Caco-2 (cell line): ENCODE measurements around the gene TFF3. TPM values are rescaled to one million over a fixed set of nuclear protein-coding genes. Genes with fewer than 3 reads are reported as not detected.

ENCODE experiments used
- BruUV-seq: library from RNA; stranded (reverse); fragments of 400-500 nt; replicated peaks from 2 replicates; lab custom pipeline; 2021; lab: Mats Ljungman, UMichigan
- CTCF ChIA-PET: fragments of 300-600 bp; sonication (Branson Sonifier 250); formaldehyde crosslinking; loops from one replicate; lab custom pipeline; 2022; ENCODE audit warnings: antibody characterized with exemption; lab: Charles Lee
- POLR2A ChIA-PET: fragments of 300-600 bp; sonication (Branson Sonifier 250); formaldehyde crosslinking; loops from one replicate; lab custom pipeline; 2022; ENCODE audit warnings: antibody characterized with exemption; lab: Charles Lee
- DNase-seq, 2 experiments: peaks; one replicate each; pipeline versions ENCODE4 v3.0.0 to v3.0.0-alpha.2; 2020 to 2022
- H3K27me3 ChIP-seq: replicated peaks from 2 replicates; pipeline ENCODE4 v1.6.0; 2011; ENCODE audit warnings: low read length; ENCODE audit not compliant: control insufficient read depth, insufficient read depth
- H3K36me3 ChIP-seq: 2 replicates; pipeline ENCODE4 v1.5.1; 2011; ENCODE audit warnings: low read length; ENCODE audit not compliant: control insufficient read depth, insufficient read depth
- H3K4me1 ChIP-seq: fragments of 250-450 bp; sonication (Bioruptor Pico); 2 replicates; pipeline ENCODE4 v1.5.1; 2020; ENCODE audit warnings: mild to moderate bottlenecking
- H3K4me3 ChIP-seq: 2 replicates; pipeline ENCODE4 v1.5.1; 2011; ENCODE audit warnings: low read depth, mild to moderate bottlenecking, control low read depth, low read length
- H3K9me3 ChIP-seq: fragments of 250-450 bp; sonication (Bioruptor Pico); 2 replicates; pipeline ENCODE4 v1.5.1; 2020; ENCODE audit warnings: mild to moderate bottlenecking, moderate library complexity
- H3K27ac Mint-ChIP-seq: one replicate; pipeline ENCODE4 v1.8.0; 2022; ENCODE audit warnings: mixed read lengths; ENCODE audit not compliant: unreplicated experiment
- H3K27me3 Mint-ChIP-seq: one replicate; pipeline ENCODE4 v1.8.0; 2022; ENCODE audit warnings: mixed read lengths; ENCODE audit not compliant: insufficient read depth, unreplicated experiment
- H3K36me3 Mint-ChIP-seq: one replicate; pipeline ENCODE4 v1.8.0; 2022; ENCODE audit warnings: mild to moderate bottlenecking, mixed read lengths; ENCODE audit not compliant: insufficient read depth, unreplicated experiment
- H3K4me1 Mint-ChIP-seq: one replicate; pipeline ENCODE4 v1.8.0; 2022; ENCODE audit warnings: low read depth, mixed read lengths; ENCODE audit not compliant: unreplicated experiment
- H3K4me3 Mint-ChIP-seq: one replicate; pipeline ENCODE4 v1.8.0; 2022; ENCODE audit warnings: mild to moderate bottlenecking, moderate library complexity, mixed read lengths; ENCODE audit not compliant: unreplicated experiment
- H3K9me3 Mint-ChIP-seq: one replicate; pipeline ENCODE4 v1.8.0; 2022; ENCODE audit warnings: mixed read lengths; ENCODE audit not compliant: unreplicated experiment
- CTCF ChIP-seq, 2 experiments: fragments of 200-600 bp in 1 of 2; IDR thresholded peaks; 1 replicate in 1 of 2; 2 replicates in 1 of 2; pipeline versions ENCODE4 v1.5.1 to v1.8.0; 2011 to 2022; ENCODE audit warnings: antibody characterized with exemption in 1 of 2, control low read depth in 1 of 2, inconsistent platforms in 1 of 2, low read depth in 1 of 2, low read length in 1 of 2, mild to moderate bottlenecking in 1 of 2, moderate library complexity in 1 of 2; ENCODE audit not compliant: insufficient read depth in 1 of 2, severe bottlenecking in 1 of 2, unreplicated experiment in 1 of 2
- intact Hi-C: fragments of 100-400 bp; cut with micrococcal nuclease; formaldehyde crosslinking; loops from one replicate; pipeline ENCODE4 v1.10.0; 2022; ENCODE audit not compliant: unreplicated experiment
- total RNA-seq: library from RNA; stranded (reverse); gene quantifications from 2 replicates; pipeline ENCODE4 v1.2.3, GENCODE V29; 2022

The TFF3 gene
- total RNA-seq, 1 experiment from 2014 or later, result 65.8 TPM

- Mint-ChIP-seq H3K36me3 (no peaks in the 10 kb centered on the region), H3K9me3 (peaks cover 10% of the 10 kb centered on the region), H3K4me1 (no peaks in the 10 kb centered on the region), H3K27me3 (peaks cover 13% of the 10 kb centered on the region), H3K4me3 (no peak overlapping the region), H3K27ac (no peak overlapping the region)
- ChIA-PET CTCF (interaction anchor here (0.9 to 1.1 kb wide), 2 partner anchors 17 to 24 kb away, joined by 3 to 4 read pairs; partner anchors contain the start of gene TFF3), POLR2A (no interaction called here)
- Histone ChIP-seq H3K36me3 (no peaks in the 10 kb centered on the region), H3K4me1 (no peaks in the 10 kb centered on the region), H3K27me3 (no peaks in the 10 kb centered on the region), H3K9me3 (no peaks in the 10 kb centered on the region), H3K4me3 (no peak overlapping the region)
- no peak for DNase-seq
- intact Hi-C loops, result no loop called here
- no TSS peak for BruUV-seq
- no peak for TF ChIP-seq CTCF (IDR thresholded peaks at IDR 0.05; ENCODE audit: insufficient read depth in 1 of 2, low read depth in 1 of 2, low read length in 1 of 2, severe bottlenecking in 1 of 2, unreplicated experiment in 1 of 2)
These were observed 24.0 kb downstream of the TFF3 start for GRCh38 chr21:42291003-42291750.

- TF ChIP-seq CTCF (IDR thresholded peaks at IDR 0.05; ENCODE audit: insufficient read depth in 1 of 2, low read depth in 1 of 2, low read length in 1 of 2, severe bottlenecking in 1 of 2, unreplicated experiment in 1 of 2), result no peak
- Mint-ChIP-seq H3K27me3 (peaks cover 10% of the 10 kb centered on the region), H3K36me3 (no peaks in the 10 kb centered on the region), H3K4me3 (no peak overlapping the region), H3K4me1 (no peaks in the 10 kb centered on the region), H3K9me3 (peaks cover 10% of the 10 kb centered on the region), H3K27ac (no peak overlapping the region)
- ChIA-PET POLR2A (no interaction called here), CTCF (no interaction called here)
- Histone ChIP-seq H3K36me3 (no peaks in the 10 kb centered on the region), H3K9me3 (no peaks in the 10 kb centered on the region), H3K27me3 (no peaks in the 10 kb centered on the region), H3K4me3 (no peak overlapping the region), H3K4me1 (no peaks in the 10 kb centered on the region)
- no TSS peak for BruUV-seq
- intact Hi-C loops, result no loop called here
- no peak for DNase-seq
These were observed 24.7 kb downstream of the TFF3 start for GRCh38 chr21:42290505-42290904.

- Mint-ChIP-seq H3K27me3 (peaks cover 10% of the 10 kb centered on the region), H3K4me3 (no peak overlapping the region), H3K27ac (no peak overlapping the region), H3K36me3 (no peaks in the 10 kb centered on the region), H3K9me3 (peaks cover 10% of the 10 kb centered on the region), H3K4me1 (no peaks in the 10 kb centered on the region)
- DNase-seq, result no peak
- Histone ChIP-seq H3K4me3 (no peak overlapping the region), H3K4me1 (no peaks in the 10 kb centered on the region), H3K9me3 (no peaks in the 10 kb centered on the region), H3K36me3 (no peaks in the 10 kb centered on the region), H3K27me3 (no peaks in the 10 kb centered on the region)
- ChIA-PET CTCF (no interaction called here), POLR2A (no interaction called here)
- intact Hi-C loops, result loop anchor here (5.0 kb wide), 1 partner anchor 322 kb away; no protein-coding TSS in a partner anchor
- no TSS peak for BruUV-seq
- no peak for TF ChIP-seq CTCF (IDR thresholded peaks at IDR 0.05; ENCODE audit: insufficient read depth in 1 of 2, low read depth in 1 of 2, low read length in 1 of 2, severe bottlenecking in 1 of 2, unreplicated experiment in 1 of 2)
These were observed 25.3 kb downstream of the TFF3 start for GRCh38 chr21:42289926-42290325.
